Suprapubic skin (tissue), 4 donors: ENCODE data around the gene CABLES1.

ENCODE experiments used
- EP300 ChIP-seq: sonication (generic); formaldehyde crosslinking; IDR thresholded peaks from one replicate; pipeline ENCODE4 v1.6.1; 2017; ENCODE audit warnings: antibody characterized with exemption
- POLR2A ChIP-seq, 2 donors: fragments of 450-650 bp; IDR thresholded peaks; one replicate each; pipeline ENCODE4 v1.6.1; 2017; ENCODE audit warnings: antibody characterized with exemption in 2 of 2, mild to moderate bottlenecking in 2 of 2, moderate library complexity in 2 of 2
- POLR2AphosphoS5 ChIP-seq, 3 donors: sonication (generic); formaldehyde crosslinking; IDR thresholded peaks; one replicate each; pipeline ENCODE4 v1.6.1; 2017; ENCODE audit warnings: antibody characterized with exemption in 3 of 3
- TF ChIP-seq, protein P1 (sequence below), 2 donors: fragments of 200-600 bp in 1 of 2; fragments of 450-650 bp in 1 of 2; sonication (generic) in 1 of 2; IDR thresholded peaks; one replicate each; pipeline ENCODE4 v1.5.1; 2016 to 2019; ENCODE audit warnings: antibody characterized with exemption in 2 of 2, mild to moderate bottlenecking in 1 of 2, moderate library complexity in 1 of 2

GRCh38 chr18:23181547-23181946 lies 46.3 kb downstream of the CABLES1 start:
- TF ChIP-seq, protein P1, sequence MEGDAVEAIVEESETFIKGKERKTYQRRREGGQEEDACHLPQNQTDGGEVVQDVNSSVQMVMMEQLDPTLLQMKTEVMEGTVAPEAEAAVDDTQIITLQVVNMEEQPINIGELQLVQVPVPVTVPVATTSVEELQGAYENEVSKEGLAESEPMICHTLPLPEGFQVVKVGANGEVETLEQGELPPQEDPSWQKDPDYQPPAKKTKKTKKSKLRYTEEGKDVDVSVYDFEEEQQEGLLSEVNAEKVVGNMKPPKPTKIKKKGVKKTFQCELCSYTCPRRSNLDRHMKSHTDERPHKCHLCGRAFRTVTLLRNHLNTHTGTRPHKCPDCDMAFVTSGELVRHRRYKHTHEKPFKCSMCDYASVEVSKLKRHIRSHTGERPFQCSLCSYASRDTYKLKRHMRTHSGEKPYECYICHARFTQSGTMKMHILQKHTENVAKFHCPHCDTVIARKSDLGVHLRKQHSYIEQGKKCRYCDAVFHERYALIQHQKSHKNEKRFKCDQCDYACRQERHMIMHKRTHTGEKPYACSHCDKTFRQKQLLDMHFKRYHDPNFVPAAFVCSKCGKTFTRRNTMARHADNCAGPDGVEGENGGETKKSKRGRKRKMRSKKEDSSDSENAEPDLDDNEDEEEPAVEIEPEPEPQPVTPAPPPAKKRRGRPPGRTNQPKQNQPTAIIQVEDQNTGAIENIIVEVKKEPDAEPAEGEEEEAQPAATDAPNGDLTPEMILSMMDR (IDR thresholded peaks at IDR 0.05): no peak
- TF ChIP-seq POLR2A (IDR thresholded peaks at IDR 0.05) (no peak), POLR2AphosphoS5 (IDR thresholded peaks at IDR 0.05) (no peak), EP300 (no peak)
